HG03378 (cell line): ENCODE data around the gene TPO.
"Not testable (repeated sequence)": the region's sequence is repeated elsewhere in the genome, so short reads cannot be mapped to it uniquely, and the experiment has no call there.

Experiments
- ATAC-seq: cut with Tn5 transposase; IDR thresholded peaks from one replicate; pipeline ENCODE4 v1.9.1; 2021; ENCODE audit warnings: mild to moderate bottlenecking, moderate library complexity; ENCODE audit not compliant: unreplicated experiment

Gene TPO

DNA sequence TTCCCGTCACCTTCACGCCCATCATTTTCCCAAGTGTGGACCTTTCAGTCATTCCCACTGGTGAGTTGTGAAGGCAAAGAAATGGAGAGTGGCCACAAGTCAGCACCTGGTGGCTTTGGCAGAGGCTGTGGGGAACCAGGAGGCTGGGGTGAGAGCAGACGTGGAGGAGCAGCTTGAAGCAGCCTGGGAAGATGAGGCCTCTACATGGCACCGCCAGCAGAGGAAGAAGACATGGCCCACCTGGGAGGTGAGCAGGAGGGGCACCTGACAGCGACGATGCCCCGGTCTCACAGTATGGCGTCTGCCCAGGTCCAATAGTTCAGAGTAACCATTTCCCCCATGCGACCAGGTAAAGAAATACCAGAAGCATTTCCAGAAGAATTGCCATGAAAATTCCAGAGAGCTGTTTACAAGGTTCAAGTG, 69.0 kb downstream of the TPO start:
- ATAC-seq, result no peak

DNA sequence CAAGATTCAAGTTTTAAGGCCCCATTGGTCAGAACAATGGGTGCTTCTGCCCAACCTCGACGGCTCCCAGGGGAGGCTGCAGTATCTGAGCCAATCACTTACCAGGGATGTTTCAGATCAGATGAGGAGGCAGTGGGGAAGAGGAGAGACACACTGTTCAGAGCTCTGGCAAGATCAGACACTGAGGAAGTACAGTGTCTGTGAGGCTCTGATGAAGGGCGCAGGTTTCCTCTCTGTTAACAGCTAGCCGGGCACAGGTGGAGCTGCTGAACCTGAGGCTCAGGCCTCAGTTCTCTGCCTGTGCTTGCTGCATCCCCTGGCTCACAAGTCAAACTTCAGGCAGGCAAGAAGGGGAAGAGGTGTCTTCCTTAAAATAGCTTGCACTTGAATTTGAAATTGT, 69.7 kb downstream of the TPO start:
- ATAC-seq, result no peak

DNA sequence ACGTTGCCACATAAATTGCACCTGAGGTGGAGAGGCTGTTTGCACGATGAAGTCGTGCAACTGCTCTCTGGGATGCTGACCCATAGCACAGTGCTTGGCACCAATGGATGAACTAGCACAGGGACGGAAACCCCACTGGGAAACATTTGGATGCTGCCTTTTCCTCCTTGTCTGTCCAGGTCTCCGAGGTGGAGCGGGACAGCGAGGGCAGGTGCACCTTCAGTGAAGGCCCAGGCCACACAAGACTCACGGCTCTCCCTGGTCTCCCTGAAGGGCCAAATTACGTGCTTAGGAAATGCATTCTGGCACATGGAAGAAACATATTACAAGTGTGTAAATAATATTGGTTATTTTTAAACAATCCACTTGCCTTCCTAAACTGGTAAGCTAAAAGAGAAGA, 70.3 kb downstream of the TPO start:
- ATAC-seq, result no peak

DNA sequence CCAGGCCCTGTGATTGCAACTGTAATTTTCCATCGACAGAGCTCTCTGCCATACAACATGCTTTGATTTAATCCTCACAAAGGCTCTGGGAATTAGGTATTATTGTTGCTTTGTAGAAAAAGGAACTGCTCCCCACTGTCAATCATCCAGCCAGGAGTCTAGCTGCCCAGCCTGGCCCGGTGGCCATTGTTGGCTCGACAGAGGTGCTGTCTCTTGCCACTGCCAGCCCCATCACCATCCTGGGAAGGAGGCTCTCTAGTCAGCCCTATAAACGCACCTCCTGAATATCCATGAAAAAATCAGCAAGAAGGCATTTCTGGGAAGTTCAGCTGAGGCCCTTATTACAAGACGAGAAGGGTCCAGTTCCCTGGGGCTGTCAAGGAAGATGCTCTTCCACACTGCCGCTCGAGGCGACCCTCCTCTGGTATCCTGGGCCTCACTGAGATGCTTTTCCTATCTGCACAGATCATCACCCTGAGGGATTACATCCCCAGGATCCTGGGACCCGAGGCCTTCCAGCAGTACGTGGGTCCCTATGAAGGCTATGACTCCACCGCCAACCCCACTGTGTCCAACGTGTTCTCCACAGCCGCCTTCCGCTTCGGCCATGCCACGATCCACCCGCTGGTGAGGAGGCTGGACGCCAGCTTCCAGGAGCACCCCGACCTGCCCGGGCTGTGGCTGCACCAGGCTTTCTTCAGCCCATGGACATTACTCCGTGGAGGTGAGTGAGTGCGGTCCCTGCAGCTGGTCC, 71.0 kb downstream of the TPO start:
- no peak for ATAC-seq

DNA sequence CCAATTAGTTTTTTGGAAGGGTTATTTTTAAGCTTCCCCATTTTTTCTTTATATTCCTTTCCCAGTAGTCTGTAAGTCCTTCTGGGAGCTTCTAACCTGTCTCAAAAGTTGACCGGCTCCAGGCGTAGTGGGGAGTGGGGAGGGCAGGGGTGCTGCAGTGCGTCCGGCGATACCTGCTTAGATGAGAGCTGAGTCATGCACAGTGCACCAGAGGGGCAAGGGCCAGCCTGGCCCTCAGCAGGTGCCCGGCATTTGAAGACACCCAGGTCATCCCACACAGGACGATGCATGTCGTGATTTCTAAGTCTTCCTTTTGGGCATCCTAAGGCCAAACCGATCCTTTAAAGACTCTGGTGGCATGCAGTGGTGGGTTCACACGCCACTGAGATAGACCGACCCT, 73.4 kb downstream of the TPO start:
- no peak for ATAC-seq

DNA sequence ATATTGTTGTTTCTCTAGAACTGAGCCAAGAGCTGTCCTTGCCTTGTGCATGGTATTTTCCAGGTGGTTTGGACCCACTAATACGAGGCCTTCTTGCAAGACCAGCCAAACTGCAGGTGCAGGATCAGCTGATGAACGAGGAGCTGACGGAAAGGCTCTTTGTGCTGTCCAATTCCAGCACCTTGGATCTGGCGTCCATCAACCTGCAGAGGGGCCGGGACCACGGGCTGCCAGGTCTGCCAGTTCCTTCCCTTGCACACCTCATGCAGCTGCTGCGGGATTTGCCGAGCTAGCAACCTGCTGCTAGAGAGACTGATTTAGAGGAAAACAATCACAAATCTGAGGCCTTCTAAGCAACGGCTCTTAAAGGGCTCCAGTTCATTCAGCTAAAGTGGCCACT, 74.5 kb downstream of the TPO start:
- ATAC-seq, result no peak

DNA sequence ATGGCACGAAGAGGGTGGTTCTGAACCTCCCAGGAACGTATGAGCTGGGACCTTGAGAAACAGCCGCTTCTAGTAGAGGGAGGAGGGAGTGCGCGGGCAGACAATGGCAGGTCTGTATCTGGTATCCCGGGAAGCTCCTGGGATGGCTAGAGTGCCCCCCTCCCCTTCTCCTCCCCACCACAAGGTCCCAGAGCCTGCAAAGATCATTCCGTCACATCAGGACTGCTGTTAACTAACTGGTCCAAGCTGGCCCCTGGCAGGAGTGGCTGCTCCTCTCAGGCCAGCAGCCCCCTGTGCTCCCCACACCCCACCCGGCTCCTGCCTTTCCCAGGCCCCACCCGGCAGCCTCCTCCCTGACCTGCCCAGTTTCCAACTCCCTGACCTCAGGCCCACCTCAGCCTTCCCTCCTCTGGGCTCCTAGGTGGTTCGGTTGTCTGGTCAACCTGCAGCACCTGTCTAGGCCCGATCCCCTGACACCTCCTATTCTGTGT, 75.0 kb downstream of the TPO start:
- no peak for ATAC-seq

DNA sequence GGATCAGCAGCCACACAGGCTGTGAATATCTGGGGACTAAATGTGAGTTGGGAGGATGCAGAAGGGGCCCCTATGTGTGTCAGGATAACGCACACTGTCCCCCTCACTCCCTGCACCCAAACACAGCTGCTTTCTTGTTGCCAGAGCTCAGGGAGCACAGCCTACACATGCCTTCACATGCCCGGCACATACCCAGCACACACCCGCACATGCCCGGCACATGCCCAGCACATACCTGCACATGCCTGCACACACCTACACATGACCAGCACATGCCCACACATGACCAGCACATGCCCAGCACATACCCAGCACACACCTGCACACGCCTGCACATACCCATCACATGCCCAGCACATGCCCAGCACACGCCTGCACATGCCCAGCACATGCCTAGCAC, 75.6 kb downstream of the TPO start:
- no peak for ATAC-seq

DNA sequence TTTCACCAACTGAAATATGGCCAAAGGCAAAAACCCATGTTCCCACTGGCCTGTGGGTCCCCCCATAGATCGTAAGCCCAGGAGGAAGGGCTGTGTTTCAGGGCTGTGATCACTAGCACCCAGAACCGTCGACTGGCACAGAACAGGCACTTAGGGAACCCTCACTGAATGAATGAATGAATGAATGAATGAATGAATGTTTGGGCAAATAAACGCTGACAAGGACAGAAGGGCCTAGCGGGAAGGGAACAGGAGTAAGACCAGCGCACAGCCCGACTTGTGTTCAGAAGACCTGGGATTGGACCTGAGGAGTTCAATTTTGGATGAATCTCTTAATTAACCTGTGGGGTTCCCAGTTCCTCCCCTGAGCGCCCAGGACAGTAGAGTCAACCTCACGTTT, 76.2 kb downstream of the TPO start:
- ATAC-seq, result no peak

DNA sequence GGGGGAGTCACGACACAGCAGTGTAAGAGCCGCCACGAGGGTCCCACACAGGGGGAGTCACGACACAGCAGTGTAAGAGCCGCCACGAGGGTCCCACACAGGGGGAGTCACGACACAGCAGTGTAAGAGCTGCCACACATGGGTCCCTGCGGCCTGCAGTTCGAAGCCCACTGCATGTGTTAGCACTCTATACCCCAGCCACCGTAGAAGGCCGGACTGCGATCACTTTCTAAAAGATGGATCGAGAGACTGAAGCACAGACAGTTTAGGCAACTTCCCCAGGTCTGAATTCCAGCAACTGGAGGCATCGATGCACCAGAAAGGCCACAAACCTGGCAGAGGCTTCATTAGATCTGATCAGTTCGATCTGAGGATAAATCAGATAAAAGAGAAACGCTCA, 77.1 kb downstream of the TPO start:
- ATAC-seq, result not testable (repeated sequence)

DNA sequence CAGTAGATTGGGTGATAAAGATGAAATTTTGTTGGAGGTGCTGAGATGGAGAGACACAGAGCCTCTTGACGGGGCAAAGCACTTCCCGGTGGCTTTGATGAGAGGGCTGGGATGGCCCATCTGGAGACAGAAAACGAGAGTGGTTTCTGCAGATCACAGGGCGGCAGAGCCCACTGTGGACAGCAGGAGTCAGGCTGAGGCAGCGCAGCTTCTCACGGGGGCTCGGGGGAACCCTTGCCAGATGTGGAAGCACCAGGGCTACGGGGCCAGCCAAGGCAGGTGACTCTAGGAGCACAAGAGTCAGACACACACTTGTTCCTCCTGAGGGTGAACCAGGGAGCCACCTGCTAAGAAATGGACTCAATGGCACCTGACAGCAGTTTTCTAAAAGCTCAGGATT, 78.5 kb downstream of the TPO start:
- ATAC-seq, result no peak

DNA sequence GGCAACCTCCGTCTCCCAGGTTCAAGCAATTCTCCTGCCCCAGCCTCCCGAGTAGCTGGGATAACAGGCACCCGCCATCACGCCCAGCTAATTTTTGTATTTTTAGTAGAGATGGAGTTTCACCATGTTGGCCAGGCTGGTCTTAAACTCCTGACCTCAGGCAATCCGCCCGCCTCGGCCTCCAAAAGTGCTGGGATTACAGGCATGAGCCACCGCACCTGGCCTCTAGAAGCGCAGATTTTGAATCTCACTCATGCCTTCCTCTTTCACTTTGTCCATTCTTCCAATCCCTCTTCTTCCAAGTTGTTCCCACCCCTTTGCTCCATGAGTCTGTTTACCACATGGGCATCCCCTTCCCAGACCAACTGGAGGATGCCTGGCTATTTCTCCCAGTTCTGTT, 79.0 kb downstream of the TPO start:
- not testable (repeated sequence) for ATAC-seq

DNA sequence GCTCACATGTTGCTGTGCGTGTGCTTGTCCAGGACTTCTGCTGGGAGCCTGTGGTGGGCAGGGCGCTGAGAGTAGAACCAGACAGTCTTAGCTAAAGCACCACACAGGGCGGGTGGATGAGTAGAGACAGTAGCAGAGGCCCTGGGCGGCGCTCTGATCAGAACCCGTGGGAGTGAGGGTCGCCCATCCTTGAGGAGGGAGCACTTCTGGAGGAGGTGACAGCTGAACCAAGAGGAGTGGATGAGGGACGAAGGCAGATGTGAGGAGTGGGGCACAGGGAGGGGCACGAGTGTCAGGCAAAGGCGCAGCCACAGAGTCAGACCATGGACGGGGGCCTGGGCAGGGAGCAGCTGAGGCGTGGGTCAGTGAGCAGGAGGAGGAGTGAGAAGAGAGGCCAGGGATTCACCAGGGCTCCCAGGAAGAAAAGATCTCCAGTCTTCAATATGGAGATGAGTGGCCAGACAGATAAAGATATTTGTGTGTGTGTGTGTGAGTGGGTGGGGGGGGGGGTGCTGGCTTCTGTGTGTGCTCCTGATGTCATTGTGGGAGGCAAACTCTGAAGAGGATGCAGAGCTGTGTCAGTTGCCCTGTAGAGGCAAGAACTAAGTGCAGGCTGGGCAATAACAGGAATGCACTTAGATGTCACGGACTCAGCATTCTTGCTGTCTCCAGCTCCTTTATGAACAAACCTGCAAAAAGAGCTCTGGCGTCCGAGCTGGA, 79.6 kb downstream of the TPO start:
- no peak for ATAC-seq

DNA sequence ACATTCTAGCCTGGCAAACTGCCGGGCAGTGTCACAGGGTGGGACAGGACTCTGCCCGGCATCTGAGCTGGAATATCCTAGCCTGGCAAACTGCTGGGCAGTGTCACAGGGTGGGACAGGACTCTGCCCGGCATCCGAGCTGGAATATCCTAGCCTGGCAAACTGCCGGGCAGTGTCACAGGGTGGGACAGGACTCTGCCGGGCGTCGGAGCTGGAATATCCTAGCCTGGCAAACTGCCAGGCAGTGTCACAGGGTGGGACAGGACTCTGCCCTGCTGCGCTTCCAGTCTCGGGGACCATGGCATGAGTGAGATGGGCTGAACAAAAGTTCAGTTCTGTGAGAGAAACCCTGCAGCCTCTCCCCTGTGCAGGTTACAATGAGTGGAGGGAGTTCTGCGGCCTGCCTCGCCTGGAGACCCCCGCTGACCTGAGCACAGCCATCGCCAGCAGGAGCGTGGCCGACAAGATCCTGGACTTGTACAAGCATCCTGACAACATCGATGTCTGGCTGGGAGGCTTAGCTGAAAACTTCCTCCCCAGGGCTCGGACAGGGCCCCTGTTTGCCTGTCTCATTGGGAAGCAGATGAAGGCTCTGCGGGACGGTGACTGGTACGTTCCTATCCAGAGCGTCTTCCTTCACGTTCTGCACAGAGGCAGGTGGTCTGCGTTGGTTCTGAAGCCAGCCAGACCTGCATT, 80.3 kb downstream of the TPO start:
- no peak for ATAC-seq

DNA sequence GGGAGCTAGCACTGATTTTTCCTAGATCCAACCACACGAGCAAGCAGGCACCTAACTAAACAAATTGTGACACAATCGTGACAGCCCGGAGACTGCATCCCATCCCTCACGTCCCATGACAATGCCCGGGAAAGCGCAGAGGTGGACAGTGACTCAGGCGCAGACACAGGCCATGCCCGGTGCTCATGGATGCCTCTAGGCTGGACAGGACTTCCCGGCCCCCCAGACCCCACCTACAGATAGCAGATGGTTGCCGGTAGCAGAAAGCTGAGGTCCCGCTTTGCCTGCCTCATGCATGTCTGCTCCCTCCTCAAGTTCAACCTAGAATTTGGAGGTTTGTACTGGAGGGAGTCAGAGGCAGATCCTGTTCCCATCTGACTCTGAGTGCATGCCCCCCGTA, 81.0 kb downstream of the TPO start:
- ATAC-seq, result no peak

DNA sequence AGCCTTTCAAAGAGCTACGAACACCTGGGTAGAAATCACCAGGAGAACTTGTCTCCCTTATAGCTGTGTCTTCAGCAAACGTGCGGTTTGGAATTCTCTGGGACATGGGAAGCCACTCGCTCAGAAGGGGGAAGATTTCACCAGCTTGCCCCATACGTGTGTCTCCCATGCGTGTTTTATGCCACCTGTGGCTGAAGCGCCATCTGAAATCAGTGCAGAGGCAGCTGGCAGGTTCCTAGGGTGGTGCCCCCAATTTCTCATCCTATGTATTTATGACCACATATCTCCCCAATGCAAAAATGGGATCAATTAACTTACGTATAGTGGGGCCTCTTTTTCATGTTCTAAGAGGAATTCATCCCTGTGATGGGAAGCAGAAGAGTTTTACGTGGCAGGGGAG, 81.6 kb downstream of the TPO start:
- ATAC-seq, result no peak

DNA sequence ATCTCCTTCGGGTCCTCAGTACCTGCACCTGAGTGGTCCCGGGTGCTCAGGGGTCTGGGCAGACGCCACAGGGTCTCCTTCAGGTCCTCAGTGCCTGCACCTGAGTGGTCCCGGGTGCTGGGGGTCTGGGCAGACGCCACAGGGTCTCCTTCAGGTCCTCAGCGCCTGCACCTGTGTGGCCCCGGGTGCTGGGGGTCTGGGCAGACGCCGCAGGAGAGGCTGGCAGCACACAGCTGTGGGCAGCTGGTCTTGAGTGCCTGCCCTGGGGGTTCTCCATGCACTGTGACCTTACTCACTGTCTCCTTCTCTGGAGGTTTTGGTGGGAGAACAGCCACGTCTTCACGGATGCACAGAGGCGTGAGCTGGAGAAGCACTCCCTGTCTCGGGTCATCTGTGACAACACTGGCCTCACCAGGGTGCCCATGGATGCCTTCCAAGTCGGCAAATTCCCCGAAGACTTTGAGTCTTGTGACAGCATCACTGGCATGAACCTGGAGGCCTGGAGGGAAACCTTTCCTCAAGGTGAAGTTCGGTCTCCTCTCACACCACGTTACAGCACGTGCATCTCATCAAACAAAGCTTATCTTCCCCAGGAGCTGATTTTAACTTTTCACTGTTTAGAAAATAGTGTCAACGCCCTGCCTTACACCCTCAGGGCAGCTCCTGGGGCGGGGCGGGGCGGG, 82.6 kb downstream of the TPO start:
- ATAC-seq, result no peak

DNA sequence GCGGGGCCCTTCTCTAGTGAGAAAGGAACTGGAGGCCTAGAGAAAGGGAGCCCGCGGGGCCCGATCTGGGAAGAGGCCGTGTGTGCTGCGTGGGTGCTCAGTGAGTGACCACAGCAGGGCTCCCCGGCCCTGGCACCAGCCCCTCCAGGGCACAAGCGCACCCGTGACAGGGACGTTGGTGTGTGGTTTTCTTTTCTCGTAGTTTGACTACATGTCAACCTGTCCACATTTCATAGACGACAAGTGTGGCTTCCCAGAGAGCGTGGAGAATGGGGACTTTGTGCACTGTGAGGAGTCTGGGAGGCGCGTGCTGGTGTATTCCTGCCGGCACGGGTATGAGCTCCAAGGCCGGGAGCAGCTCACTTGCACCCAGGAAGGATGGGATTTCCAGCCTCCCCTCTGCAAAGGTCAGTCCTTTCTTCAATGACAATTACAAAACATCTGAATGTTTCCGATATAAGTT, 83.1 kb downstream of the TPO start:
- ATAC-seq, result no peak

DNA sequence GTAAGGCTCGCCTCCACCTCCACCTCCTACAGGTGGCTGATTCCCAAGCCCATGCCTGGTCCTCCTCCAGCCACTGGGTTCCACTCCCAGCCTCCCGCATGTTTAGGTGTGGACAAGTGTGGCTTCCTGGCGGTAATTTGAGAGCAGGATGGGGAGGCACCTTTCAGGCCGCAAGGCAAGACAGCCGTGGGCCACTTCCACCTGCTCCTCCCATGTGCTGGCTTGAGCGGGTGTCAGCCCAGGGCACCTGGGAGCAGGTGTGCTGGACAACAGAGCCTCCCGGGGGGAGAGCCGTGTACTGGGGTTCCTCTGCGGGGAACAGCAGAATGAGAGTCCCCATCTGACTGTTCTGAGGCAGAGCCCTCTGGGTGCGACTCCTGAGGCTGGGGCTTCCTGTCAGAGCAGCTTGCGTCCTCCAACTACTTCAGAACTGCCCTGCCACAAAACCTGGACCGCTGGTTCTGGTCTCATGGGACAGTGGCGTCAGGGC, 83.9 kb downstream of the TPO start:
- no peak for ATAC-seq

DNA sequence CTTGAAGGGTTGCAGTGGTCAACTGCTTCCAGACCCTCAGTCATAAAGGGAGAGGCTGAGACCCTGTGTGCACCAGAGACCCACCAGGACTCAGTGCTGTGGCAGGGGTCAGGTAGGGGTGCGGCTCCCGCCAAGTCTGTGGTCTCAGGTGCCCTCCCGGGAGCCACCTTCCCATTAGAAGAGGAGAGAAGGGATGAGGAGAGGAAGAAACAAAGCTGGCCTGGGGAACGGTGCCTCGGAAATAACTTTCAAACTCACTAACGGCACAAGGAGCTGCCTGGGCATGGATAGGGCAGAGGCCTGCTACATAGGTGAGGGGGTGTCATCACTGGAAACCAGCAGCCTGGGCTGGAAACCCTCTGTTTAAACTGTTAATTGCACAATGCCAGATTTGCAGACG, 84.9 kb downstream of the TPO start:
- no peak for ATAC-seq
